B cell (primary cell): Measurements from ENCODE around the gene NSRP1. TPM values are rescaled to one million over a fixed set of nuclear protein-coding genes. Genes with fewer than 3 reads are reported as not detected.
"Not testable (repeated sequence)": the region's sequence is repeated elsewhere in the genome, so short reads cannot be mapped to it uniquely, and the experiment has no call there.

Source experiments
- ATAC-seq: fragments of 200-7000 bp; cut with Tn5 transposase; one replicate; pipeline ENCODE4 v1.10.0; 2021; ENCODE audit warnings: low read depth, mild to moderate bottlenecking, moderate number of reproducible peaks, moderate library complexity
- CTCF ChIA-PET: fragments of 350-600 bp; sonication (Branson Sonifier 250); formaldehyde crosslinking; loops from one replicate; lab custom pipeline; 2021; ENCODE audit warnings: antibody characterized with exemption, inconsistent platforms; lab: Charles Lee
- POLR2A ChIA-PET: fragments of 350-600 bp; sonication (Branson Sonifier 250); formaldehyde crosslinking; loops from one replicate; lab custom pipeline; 2021; ENCODE audit warnings: antibody characterized with exemption; lab: Charles Lee
- DNase-seq: peaks from one replicate; pipeline ENCODE4 v3.0.0; 2013
- H2AFZ ChIP-seq: 2 replicates; pipeline ENCODE4 v1.6.1; 2012; ENCODE audit warnings: mild to moderate bottlenecking, low read depth, low read length; ENCODE audit not compliant: insufficient read depth, poor library complexity, severe bottlenecking
- H3K27ac ChIP-seq, 2 donors: 1 replicate in 1 of 2; 2 replicates in 1 of 2; pipeline ENCODE4 v1.5.1; 2012 to 2013; ENCODE audit warnings: low read length in 2 of 2, mild to moderate bottlenecking in 2 of 2, moderate library complexity in 1 of 2
- H3K27me3 ChIP-seq, 4 experiments: fragments of 200-600 bp in 1 of 4; sonication (generic) in 1 of 4; replicated peaks in 1 of 4; 1 replicate in 2 of 4; 2 replicates in 2 of 4; pipeline versions ENCODE4 v1.6.1 to v1.7.0; 2013 to 2016; ENCODE audit warnings: low read length in 3 of 4, mild to moderate bottlenecking in 2 of 4, mixed read lengths in 1 of 4, moderate library complexity in 1 of 4; ENCODE audit not compliant: insufficient read depth in 4 of 4, control insufficient read depth in 3 of 4; ENCODE audit errors: control extremely low read depth in 1 of 4
- H3K36me3 ChIP-seq, 2 experiments: replicated peaks in 1 of 2; 1 replicate in 1 of 2; 2 replicates in 1 of 2; pipeline versions ENCODE4 v1.6.1 to v1.7.1; 2013; ENCODE audit warnings: low read length in 1 of 2; ENCODE audit not compliant: insufficient read depth in 2 of 2, control insufficient read depth in 1 of 2; ENCODE audit errors: control extremely low read depth in 1 of 2, extremely low read depth in 1 of 2
- H3K4me1 ChIP-seq, 2 donors: fragments of 200-600 bp in 1 of 2; sonication (generic) in 1 of 2; 1 replicate in 1 of 2; 2 replicates in 1 of 2; pipeline versions ENCODE4 v1.5.1 to v1.6.1; 2013 to 2017; ENCODE audit warnings: low read length in 2 of 2; ENCODE audit not compliant: control insufficient read depth in 2 of 2, insufficient read depth in 2 of 2
- H3K4me2 ChIP-seq: replicated peaks from 2 replicates; pipeline ENCODE3; 2012; ENCODE audit warnings: mild to moderate bottlenecking, low read depth, low read length; ENCODE audit not compliant: poor library complexity, severe bottlenecking
- H3K4me3 ChIP-seq, 5 experiments: fragments of 200-600 bp in 1 of 5; sonication (generic) in 1 of 5; 1 replicate in 3 of 5; 2 replicates in 2 of 5; pipeline versions ENCODE4 v1.5.1 to v1.7.0; 2011 to 2016; ENCODE audit warnings: low read length in 4 of 5, mild to moderate bottlenecking in 4 of 5, low read depth in 2 of 5, control low read depth in 1 of 5, moderate library complexity in 1 of 5; ENCODE audit not compliant: insufficient read depth in 1 of 5; ENCODE audit errors: control extremely low read depth in 1 of 5, extremely low read depth in 1 of 5
- H3K79me2 ChIP-seq: fragments of 200-600 bp; sonication (generic); one replicate; pipeline ENCODE4 v1.6.0; 2016; ENCODE audit warnings: low read length; ENCODE audit not compliant: control insufficient read depth, insufficient read depth
- H3K9ac ChIP-seq: fragments of 200-600 bp; sonication (generic); 2 replicates; pipeline ENCODE4 v1.6.1; 2017; ENCODE audit warnings: mild to moderate bottlenecking, low read length, moderate library complexity
- H3K9me3 ChIP-seq, 3 donors: one replicate each; pipeline versions ENCODE4 v1.6.1 to v1.7.1; 2013; ENCODE audit warnings: low read length in 2 of 3; ENCODE audit not compliant: control insufficient read depth in 2 of 3, insufficient read depth in 1 of 3; ENCODE audit errors: control extremely low read depth in 1 of 3
- H4K20me1 ChIP-seq: 2 replicates; pipeline ENCODE4 v1.6.0; 2012; ENCODE audit warnings: mild to moderate bottlenecking, low read length; ENCODE audit not compliant: insufficient read depth, control insufficient read depth, poor library complexity, severe bottlenecking
- H3K27ac Mint-ChIP-seq: one replicate; pipeline ENCODE4 v1.8.0; 2021; ENCODE audit warnings: mixed read lengths
- H3K27me3 Mint-ChIP-seq: one replicate; pipeline ENCODE4 v1.8.0; 2021; ENCODE audit warnings: mixed read lengths
- H3K4me1 Mint-ChIP-seq: one replicate; pipeline ENCODE4 v1.8.0; 2021; ENCODE audit warnings: mixed read lengths
- H3K4me3 Mint-ChIP-seq: one replicate; pipeline ENCODE4 v1.8.0; 2021; ENCODE audit warnings: mixed read lengths
- H3K9me3 Mint-ChIP-seq: one replicate; pipeline ENCODE4 v1.8.0; 2022; ENCODE audit warnings: mixed read lengths; ENCODE audit not compliant: insufficient read depth
- CTCF ChIP-seq: fragments of 200-600 bp; IDR thresholded peaks from one replicate; pipeline ENCODE4 v1.8.0; 2022; ENCODE audit warnings: antibody characterized with exemption, mild to moderate bottlenecking
- EZH2 ChIP-seq: IDR thresholded peaks from 2 replicates; pipeline ENCODE4 v1.6.1; 2012; ENCODE audit warnings: borderline replicate concordance, low read depth, mild to moderate bottlenecking, moderate library complexity, low read length; ENCODE audit not compliant: insufficient read depth, poor library complexity, severe bottlenecking
- WGBS: methylation state at CpG from one replicate; pipeline ENCODE4 v1.1.5; 2013; ENCODE audit warnings: missing lambda C conversion rate; ENCODE audit not compliant: insufficient coverage; 5-methylcytosine and 5-hydroxymethylcytosine counted together
- intact Hi-C: fragments of 100-400 bp; cut with micrococcal nuclease; formaldehyde crosslinking; loops from one replicate; pipeline ENCODE4 v1.10.0; 2022
- polyA plus RNA-seq: library from polyadenylated mRNA; depleted of rRNA; stranded (reverse); fragments of >200 nt; gene quantifications from 2 replicates; pipeline ENCODE4 v1.2.3, GENCODE V29; 2012
- total RNA-seq, 2 donors: library from RNA; stranded (reverse); fragments of 120-200 nt in 1 of 2; gene quantifications; 1 replicate in 1 of 2; 2 replicates in 1 of 2; pipeline versions ENCODE4 v1.2.3 to v1.2.4, GENCODE V29; 2013 to 2022

Gene NSRP1
- total and polyA plus RNA-seq, 2 donors (not counting 1 experiment from before 2014, with no cell fraction given), result 11.2 to 46.2 TPM

- H3K27ac ChIP-seq, result no peak overlapping the region
- no peaks in the 10 kb centered on the region for H3K36me3 ChIP-seq
- Mint-ChIP-seq H3K27ac (no peak overlapping the region), H3K4me3 (no peak overlapping the region), H3K4me1 (peaks cover 6% of the 10 kb centered on the region), H3K27me3 (peaks cover 28% of the 10 kb centered on the region), H3K9me3 (no peaks in the 10 kb centered on the region)
- ChIA-PET CTCF (interaction anchor here (0.6 kb wide), 1 partner anchor 845 kb away, joined by 4 read pairs; no protein-coding TSS in a partner anchor), POLR2A (no interaction called here)
- H3K79me2 ChIP-seq, result no peaks in the 10 kb centered on the region
- intact Hi-C loops, result no loop called here
- DNase-seq (no peak), ATAC-seq (no peak)
- TF ChIP-seq CTCF (no peak), EZH2 (no peak)
- H4K20me1 ChIP-seq, result no peaks in the 10 kb centered on the region
- no peak overlapping the region for H3K4me3 ChIP-seq
- H3K9ac ChIP-seq, result no peak overlapping the region
- H3K4me2 ChIP-seq, result no peak overlapping the region
- no peak overlapping the region for H2AFZ ChIP-seq
- H3K4me1 ChIP-seq, result no peaks in the 10 kb centered on the region
- peaks cover 0 to 12% (median 4%) of the 10 kb centered on the region in 4 experiments for H3K27me3 ChIP-seq
- no peaks in the 10 kb centered on the region for H3K9me3 ChIP-seq
- 97% methylated on average over 4 of the region's 7 CpGs for WGBS
These were observed 112.4 kb downstream of the NSRP1 start for GRCh38 chr17:30229012-30229411.

- H3K4me3 Mint-ChIP-seq, H3K27ac ChIP-seq, H3K4me3 ChIP-seq, H3K79me2 ChIP-seq, ATAC-seq, DNase-seq, CTCF ChIA-PET, H3K27ac Mint-ChIP-seq, intact Hi-C loops, H3K4me2 ChIP-seq, H4K20me1 ChIP-seq, H3K9ac ChIP-seq, H3K36me3 ChIP-seq, H3K4me1 ChIP-seq, POLR2A ChIA-PET, H2AFZ ChIP-seq, H3K9me3 Mint-ChIP-seq, H3K9me3 ChIP-seq: not testable (repeated sequence)
- peaks cover 37% of the 10 kb centered on the region for H3K27me3 Mint-ChIP-seq
- peaks cover 11% of the 10 kb centered on the region for H3K4me1 Mint-ChIP-seq
- H3K27me3 ChIP-seq, result peaks cover 0 to 15% (median 7%) of the 10 kb centered on the region in 4 experiments
- no CpG with 5 or more reads among the region's 1 CpG for WGBS
These were observed 113.4 kb downstream of the NSRP1 start for GRCh38 chr17:30230009-30230408.
